HuH-7 (cell line): ENCODE results near the gene THSD7A.

Source experiments
- DNase-seq: peaks from one replicate; pipeline ENCODE4 v3.0.0; 2011; ENCODE audit warnings: low spot score

Gene THSD7A

GRCh38 chr7:11517853-11518252 lies 314.1 kb downstream of the THSD7A start:
- no peak for DNase-seq

GRCh38 chr7:11516328-11516727 lies 315.7 kb downstream of the THSD7A start:
- no peak for DNase-seq

DNA sequence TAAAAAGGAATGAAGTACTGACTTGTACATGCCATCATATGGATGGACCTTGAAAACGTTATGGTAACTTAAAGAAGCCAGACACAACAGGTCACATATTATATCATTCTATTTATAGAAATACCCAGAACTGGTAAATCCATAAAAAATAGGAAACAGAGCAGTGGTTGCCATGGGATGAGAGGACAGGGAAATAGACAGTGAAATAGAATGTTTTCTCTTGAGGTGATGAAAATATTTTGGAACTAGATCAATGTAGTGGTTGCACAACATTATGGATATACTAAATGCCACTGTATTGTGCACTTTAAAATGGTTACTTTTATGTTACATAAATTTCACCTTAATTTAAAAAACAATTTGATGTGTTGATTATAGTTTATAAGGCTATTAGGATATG lies 318.5 kb downstream of the THSD7A start:
- no peak for DNase-seq

DNA sequence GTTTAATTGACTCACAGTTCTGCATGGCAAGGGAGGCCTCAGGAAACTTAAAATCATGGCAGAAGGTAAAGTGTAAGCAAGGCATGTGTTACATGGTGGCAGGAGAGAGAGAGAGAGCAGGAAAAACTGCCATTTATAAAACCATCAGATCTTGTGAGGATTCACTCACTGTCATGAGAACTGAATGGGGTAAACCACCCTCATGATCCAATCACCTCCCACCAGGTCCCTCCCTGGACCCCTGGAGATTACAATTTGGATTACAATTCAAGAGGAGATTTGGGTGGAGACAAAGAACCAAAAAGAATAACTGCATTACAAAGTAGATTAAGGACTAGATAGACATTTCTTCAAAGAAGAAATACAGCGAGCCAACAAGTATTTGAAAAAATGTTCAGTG lies 324.1 kb downstream of the THSD7A start:
- DNase-seq, result no peak

DNA sequence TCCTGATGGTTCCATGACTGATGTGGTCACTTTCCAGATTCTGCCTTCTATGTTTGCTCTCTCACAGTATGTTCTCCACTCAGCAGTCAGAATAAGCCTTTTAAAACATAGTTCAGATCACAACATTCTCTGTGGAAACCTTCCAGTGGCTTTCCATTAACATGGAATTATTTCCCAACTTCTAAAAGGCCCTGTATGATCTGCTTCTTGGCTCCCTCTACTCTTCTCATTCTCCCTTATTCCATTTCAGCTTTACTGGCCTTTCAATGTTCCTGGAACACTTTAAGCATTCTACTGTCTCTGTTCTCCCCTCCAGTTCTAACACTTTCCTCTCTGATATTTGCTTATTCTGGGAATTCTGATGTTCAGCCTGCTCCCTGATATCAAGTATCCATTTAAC lies 325.6 kb downstream of the THSD7A start:
- DNase-seq, result no peak

DNA sequence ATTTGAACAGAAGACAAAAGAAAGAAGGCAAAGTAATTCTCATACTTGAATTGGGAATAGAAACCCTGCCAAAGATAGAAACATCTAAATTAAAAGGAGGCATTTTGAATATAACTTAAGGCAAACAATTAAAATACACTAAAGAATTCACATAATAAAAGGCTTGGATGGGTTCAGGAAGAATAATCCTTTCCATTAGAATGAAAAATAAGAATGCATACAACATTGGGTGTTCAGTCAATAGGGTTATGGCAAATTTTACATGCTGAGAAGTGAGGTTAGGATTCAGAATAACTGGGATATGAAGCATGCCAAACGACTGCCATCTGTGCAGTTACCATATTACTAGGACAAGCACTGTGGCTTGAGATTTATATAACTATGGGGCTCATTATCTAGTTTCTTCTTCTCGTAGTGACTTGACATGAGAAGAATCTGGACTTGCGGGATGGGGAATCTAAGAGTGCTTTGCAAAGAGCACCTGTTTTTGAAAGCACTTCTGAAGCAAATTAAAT lies 326.5 kb downstream of the THSD7A start:
- DNase-seq, result no peak

DNA sequence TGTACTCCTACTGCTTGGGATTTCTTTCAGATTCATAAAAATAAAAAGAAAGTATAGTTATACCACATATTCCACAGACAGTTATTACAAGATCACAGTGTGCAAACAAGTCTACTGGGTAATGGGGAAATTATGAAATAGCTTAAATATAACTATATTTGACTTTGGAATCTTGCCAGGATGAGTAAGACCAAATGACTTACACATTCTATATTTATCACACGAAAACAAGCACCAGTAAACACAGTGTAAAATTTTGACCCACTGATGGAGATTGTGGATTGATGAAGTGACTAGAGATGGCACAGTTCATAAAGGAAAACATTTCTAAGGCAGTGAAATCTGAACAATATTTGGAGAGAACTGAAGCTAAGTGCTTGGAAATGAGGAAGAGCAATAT lies 339.7 kb downstream of the THSD7A start:
- DNase-seq, result no peak

DNA sequence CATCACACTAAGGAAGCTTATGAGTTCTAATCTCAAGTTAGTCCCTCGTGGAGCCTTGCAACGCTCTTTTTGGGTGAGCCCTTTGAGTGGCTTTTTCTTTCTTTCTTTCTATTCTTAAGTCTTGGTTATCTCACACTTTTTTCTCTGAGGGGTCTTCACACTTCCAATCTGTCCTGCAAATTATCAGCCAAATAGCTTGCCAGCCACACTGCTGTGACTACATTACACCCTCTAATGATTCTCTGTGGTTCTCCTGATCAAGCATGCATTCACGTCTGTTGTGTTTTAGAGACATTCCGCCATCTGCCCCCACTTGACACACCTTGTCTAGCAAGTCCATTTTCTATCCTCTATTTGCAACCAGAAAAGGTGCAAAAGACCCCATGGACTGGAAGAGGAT lies 340.2 kb downstream of the THSD7A start:
- no peak for DNase-seq

DNA sequence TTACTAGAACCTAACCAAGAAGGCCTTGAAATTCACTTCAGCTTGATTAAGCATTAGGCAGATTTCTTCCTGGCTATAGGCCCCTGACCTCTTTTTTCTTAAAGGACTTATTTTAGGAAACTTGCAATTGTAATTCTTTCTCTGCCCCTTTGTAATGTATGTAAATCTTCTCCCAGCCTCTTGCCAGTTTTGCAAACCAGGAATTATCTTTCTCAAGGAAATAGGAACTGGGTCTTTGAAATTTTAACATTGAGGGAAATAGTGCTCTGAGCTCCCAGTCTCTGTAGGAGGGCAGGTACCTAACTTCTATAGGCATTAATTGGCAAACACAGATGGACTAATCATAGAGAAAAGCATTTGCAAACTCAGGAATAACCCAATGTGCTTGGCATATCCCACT lies 342.7 kb downstream of the THSD7A start:
- no peak for DNase-seq

GRCh38 chr7:11486271-11486670 lies 345.7 kb downstream of the THSD7A start:
- DNase-seq, result no peak

DNA sequence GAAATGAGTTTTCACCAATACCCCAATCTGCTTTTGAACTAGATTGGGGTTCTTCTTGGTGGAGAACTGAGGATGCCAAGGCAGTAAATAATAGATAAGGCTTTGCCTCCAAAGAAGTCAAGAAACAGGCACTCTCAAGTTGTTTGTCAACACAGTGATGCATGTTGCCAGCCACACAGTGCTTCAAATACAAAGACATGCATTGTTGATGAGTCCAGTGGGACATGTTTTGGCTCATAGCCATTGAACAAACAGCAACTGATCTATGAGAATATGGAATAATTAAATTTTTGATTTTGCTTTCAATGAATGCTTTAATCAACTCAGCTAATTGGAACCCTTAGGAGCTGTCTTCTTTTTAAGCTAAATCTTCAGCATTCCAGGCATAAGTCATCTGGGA lies 346.4 kb downstream of the THSD7A start:
- no peak for DNase-seq

GRCh38 chr7:11480143-11480542 lies 351.9 kb downstream of the THSD7A start:
- DNase-seq, result no peak

GRCh38 chr7:11478882-11479281 lies 353.1 kb downstream of the THSD7A start:
- no peak for DNase-seq

GRCh38 chr7:11478426-11478825 lies 353.6 kb downstream of the THSD7A start:
- DNase-seq, result no peak

- no peak for DNase-seq
These were observed 357.0 kb downstream of the THSD7A start for GRCh38 chr7:11474902-11475585.

GRCh38 chr7:11473807-11474424 lies 358.1 kb downstream of the THSD7A start:
- no peak for DNase-seq

GRCh38 chr7:11473220-11473619 lies 358.8 kb downstream of the THSD7A start:
- no peak for DNase-seq

DNA sequence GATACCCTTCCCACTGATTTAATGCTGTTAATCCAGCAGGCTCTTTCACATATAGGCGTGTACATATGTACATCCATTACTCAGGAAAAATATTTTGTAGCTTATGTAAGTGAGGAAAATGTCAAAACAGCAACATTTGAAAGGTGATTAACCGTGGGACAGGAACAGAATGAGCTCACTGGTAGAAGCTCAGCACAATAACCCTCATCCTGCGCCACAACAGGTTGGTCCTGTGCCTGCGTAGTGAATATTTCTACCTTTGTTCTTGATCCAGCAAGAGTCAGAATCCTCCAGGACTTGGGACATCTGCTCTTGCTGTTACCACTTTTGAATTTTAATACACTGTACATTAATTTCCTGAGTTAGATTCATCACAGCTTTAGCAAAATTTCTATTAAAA lies 359.4 kb downstream of the THSD7A start:
- DNase-seq, result no peak

DNA sequence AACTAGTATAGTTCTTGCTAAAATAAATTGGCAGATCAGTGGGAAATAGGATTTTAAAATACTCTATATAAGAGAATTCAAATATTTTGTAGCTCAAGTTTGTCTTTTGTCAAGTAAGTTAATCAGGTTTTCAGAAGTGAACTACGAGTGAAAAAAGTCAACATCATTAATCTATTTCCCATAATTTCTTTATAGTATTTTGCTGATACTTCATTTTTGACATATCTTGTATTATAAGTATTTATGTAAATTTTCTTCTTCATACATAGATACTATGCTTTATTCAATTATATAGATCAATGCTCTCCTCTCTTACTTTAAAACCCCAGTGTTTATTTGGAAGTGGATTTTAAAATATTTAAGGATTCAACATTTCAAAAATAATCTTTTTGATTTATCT lies 360.7 kb downstream of the THSD7A start:
- no peak for DNase-seq

- no peak for DNase-seq
These were observed 362.8 kb downstream of the THSD7A start for GRCh38 chr7:11469028-11469745.

- no peak for DNase-seq
These were observed 365.4 kb downstream of the THSD7A start for GRCh38 chr7:11466517-11467105.

GRCh38 chr7:11464624-11465023 lies 367.4 kb downstream of the THSD7A start:
- no peak for DNase-seq

DNA sequence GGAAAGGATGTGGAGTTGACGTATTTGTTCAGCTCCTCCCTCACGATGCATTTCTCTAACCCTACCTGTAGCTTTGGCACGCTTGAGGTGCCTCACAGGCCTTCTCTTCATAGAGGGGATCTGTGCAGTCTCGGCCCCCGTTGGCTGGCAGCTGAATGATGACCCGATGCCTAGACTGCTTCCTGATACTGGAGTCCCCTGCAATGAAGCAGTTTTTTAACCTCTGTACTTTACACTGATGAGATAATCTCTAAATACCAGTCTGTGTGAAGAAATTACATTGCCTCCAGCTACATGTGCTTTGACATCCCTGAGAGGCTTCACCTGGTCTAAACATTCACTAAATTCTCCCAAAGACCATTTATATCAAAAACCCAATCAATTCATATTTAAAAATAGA lies 370.1 kb downstream of the THSD7A start:
- DNase-seq, result peak; percentile 6
